AG10803 (cell line): Measurements from ENCODE around the gene CISH.

Source experiments
- DNase-seq: peaks from one replicate; pipeline ENCODE4 v3.0.0; 2010; ENCODE audit warnings: low read depth
- H3K4me3 ChIP-seq: 2 replicates; pipeline ENCODE4 v1.5.1; 2011; ENCODE audit warnings: mild to moderate bottlenecking, low read length, control low read depth
- CTCF ChIP-seq: conservative IDR thresholded peaks from 2 replicates; pipeline ENCODE4 v1.5.1; 2011; ENCODE audit warnings: mild to moderate bottlenecking, low read length, control low read depth, inconsistent platforms

CISH gene

GRCh38 chr3:50587806-50588758 lies 23.5 kb downstream of the CISH start:
- H3K4me3 ChIP-seq, result no peak overlapping the region
- no peak for DNase-seq
- TF ChIP-seq CTCF, result no peak

DNA sequence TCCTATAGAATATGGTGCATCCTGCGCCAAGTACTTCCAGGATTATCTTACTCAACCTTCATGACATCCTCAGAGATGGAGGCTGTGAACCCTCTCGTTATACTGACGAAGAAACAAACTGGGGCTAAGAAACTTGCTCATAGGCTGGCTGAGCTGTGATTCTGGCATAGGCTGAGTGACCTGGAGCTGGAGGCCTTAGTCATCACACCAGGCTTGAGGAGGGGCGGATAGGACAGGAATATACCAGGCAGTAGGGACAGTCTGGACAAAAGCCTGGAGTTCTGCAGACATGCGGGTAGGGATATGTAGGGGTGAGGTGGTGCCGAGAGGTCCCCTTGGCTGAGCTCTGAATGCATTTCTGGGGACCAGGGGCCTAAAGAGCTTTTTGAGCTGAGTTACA lies 24.2 kb downstream of the CISH start:
- no peak overlapping the region for H3K4me3 ChIP-seq
- no peak for TF ChIP-seq CTCF
- no peak for DNase-seq

- no peak for DNase-seq
- no peak for TF ChIP-seq CTCF
These were observed 24.9 kb downstream of the CISH start for GRCh38 chr3:50586763-50587070.

DNA sequence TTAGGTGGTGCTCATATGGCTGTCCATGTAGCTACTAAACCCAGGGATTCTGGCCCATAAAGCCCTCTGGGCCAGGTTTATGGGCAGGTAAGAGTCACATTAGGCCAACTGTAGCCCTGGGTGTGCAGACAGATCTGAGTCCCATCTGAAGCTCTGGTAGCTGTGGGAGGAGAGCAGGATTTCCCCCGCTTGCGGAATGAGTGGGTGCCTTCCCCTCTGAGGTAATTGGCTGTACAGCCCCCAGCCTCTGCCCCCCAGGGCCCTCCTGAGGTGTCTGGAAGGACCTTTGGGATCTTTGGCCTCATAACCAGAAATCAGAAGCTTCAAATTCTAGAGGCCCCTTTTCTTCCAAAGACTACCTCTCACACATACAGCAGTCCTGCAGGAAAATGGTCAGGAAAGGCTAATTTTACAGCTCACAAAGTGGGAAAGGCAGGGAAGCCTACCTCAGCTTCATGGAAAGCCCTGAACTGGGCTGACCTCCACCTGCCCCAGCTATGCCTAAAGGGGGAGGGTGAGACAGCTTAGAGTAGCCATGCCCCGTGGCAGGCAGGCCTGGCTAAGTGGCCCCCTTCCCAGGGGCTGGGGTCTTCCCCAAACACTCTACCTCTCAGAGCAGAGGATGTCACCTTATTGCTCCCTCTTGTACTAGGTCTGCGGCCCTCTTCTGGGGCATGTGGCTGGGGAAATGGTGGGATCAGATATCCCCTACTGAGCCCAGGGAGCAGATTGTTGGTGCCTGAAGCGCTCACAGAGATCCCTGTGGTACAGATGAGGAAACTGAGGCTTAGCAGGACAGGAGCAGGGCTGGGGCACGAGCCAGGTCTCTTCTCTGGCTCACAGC lies 25.4 kb downstream of the CISH start:
- no peak overlapping the region for H3K4me3 ChIP-seq
- no peak for TF ChIP-seq CTCF
- no peak for DNase-seq

More at GRCh38 chr3:50586763-50587070, 24.9 kb downstream of the CISH start:
- H3K4me3 ChIP-seq, result no peak overlapping the region

DNA sequence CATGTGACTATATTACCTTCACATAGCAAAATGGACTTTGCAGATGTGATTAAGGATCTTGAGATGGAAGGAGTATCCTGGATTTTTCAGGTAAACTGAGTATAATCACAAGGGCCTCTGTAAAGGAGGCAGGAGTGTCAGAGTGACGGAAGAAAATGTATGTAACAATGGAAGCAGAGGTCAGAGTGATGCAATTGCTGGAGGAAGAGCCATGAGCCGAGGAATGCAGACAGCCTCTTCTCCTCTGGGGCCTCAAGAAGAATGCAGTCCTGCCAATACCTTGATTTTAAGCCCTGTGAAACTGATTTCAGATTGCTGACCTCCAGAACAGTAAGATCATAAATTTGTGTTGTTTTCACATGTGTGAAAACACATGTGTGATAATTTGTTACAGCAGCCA lies 27.2 kb downstream of the CISH start:
- TF ChIP-seq CTCF, result no peak
- DNase-seq, result peak; percentile 39
- H3K4me3 ChIP-seq, result no peak overlapping the region

- no peak for TF ChIP-seq CTCF
- DNase-seq, result peak; percentile 68
These were observed 27.7 kb downstream of the CISH start for GRCh38 chr3:50583897-50584296.

More at GRCh38 chr3:50583897-50584296, 27.7 kb downstream of the CISH start:
- no peak overlapping the region for H3K4me3 ChIP-seq
